Endothelial cell of umbilical vein (primary cell): ENCODE data around the gene IL4R. TPM values are rescaled to one million over a fixed set of nuclear protein-coding genes. Genes with fewer than 3 reads are reported as not detected.

ENCODE experiments used
- BruUV-seq: library from RNA; stranded (reverse); fragments of 400-500 nt; replicated peaks from 2 replicates; lab custom pipeline; 2021; lab: Mats Ljungman, UMichigan
- CTCF ChIA-PET: fragments of 300-600, 350-600 bp; sonication (Branson Sonifier 250); formaldehyde crosslinking; loops from one replicate; lab custom pipeline; 2021; ENCODE audit warnings: antibody characterized with exemption, inconsistent platforms; lab: Charles Lee
- POLR2A ChIA-PET: fragments of 300-600, 350-600 bp; sonication (Branson Sonifier 250); formaldehyde crosslinking; loops from one replicate; lab custom pipeline; 2021; ENCODE audit warnings: antibody characterized with exemption, inconsistent platforms; lab: Charles Lee
- DNase-seq: peaks from one replicate; pipeline ENCODE4 v3.0.0-alpha.2; 2011; ENCODE audit warnings: low read depth, low spot score
- FAIRE-seq: peaks from 2 replicates; lab custom pipeline; 2011; peaks lifted over from hg19 to GRCh38; lab: Jason Lieb, UNC
- H2AFZ ChIP-seq: 2 replicates; pipeline ENCODE4 v1.6.0; 2012; ENCODE audit warnings: low read depth, low read length, control low read depth, inconsistent platforms
- H3K27ac ChIP-seq: 2 replicates; pipeline ENCODE4 v1.5.1; 2011; ENCODE audit warnings: low read depth, mild to moderate bottlenecking, control low read depth, low read length, moderate library complexity; ENCODE audit not compliant: insufficient read depth
- H3K27me3 ChIP-seq, 2 experiments: 2 replicates each; pipeline versions ENCODE4 v1.6.0 to v1.6.1; 2011; ENCODE audit warnings: low read length in 2 of 2, mixed read lengths in 1 of 2; ENCODE audit not compliant: control insufficient read depth in 2 of 2, insufficient read depth in 2 of 2
- H3K36me3 ChIP-seq, 2 experiments: 2 replicates in 1 of 2; 3 replicates in 1 of 2; pipeline ENCODE4 v1.5.1; 2011; ENCODE audit warnings: low read length in 2 of 2, mild to moderate bottlenecking in 1 of 2, moderate library complexity in 1 of 2; ENCODE audit not compliant: control insufficient read depth in 2 of 2, insufficient read depth in 2 of 2; ENCODE audit errors: extremely low read depth in 1 of 2
- H3K4me1 ChIP-seq: 3 replicates; pipeline ENCODE4 v1.5.1; 2011; ENCODE audit warnings: mild to moderate bottlenecking, low read length; ENCODE audit not compliant: control insufficient read depth, insufficient read depth; ENCODE audit errors: extremely low read depth
- H3K4me2 ChIP-seq: 2 replicates; pipeline ENCODE4 v1.6.1; 2011; ENCODE audit warnings: low read length, control low read depth, mixed read lengths; ENCODE audit not compliant: insufficient read depth
- H3K4me3 ChIP-seq, 3 experiments: fragments of 200-600 bp in 1 of 3; sonication (generic), shearing (Covaris generic) in 1 of 3; replicated peaks in 1 of 3; 2 replicates each; pipeline ENCODE4 v1.5.1; 2011 to 2016; ENCODE audit warnings: control low read depth in 3 of 3, low read length in 3 of 3, mild to moderate bottlenecking in 2 of 3, inconsistent platforms in 1 of 3, low read depth in 1 of 3, moderate library complexity in 1 of 3; ENCODE audit not compliant: insufficient read depth in 1 of 3
- H3K79me2 ChIP-seq: 2 replicates; pipeline ENCODE4 v1.6.0; 2012; ENCODE audit warnings: low read length, inconsistent platforms; ENCODE audit not compliant: control insufficient read depth, insufficient read depth
- H3K9ac ChIP-seq: replicated peaks from 2 replicates; pipeline ENCODE3; 2011; ENCODE audit warnings: low read length, control low read depth; ENCODE audit not compliant: insufficient read depth; ENCODE audit errors: extremely low read depth
- H3K9me1 ChIP-seq: replicated peaks from 3 replicates; pipeline ENCODE4 v1.6.0; 2011; ENCODE audit warnings: mild to moderate bottlenecking, low read length; ENCODE audit not compliant: control insufficient read depth, insufficient read depth; ENCODE audit errors: extremely low read depth
- H3K9me3 ChIP-seq: replicated peaks from 2 replicates; pipeline ENCODE4 v1.5.1; 2012; ENCODE audit warnings: low read length, inconsistent platforms; ENCODE audit not compliant: control insufficient read depth, insufficient read depth
- H4K20me1 ChIP-seq: replicated peaks from 2 replicates; pipeline ENCODE3; 2011; ENCODE audit warnings: mild to moderate bottlenecking, low read length; ENCODE audit not compliant: control insufficient read depth, insufficient read depth; ENCODE audit errors: extremely low read depth
- EZH2 ChIP-seq: IDR thresholded peaks from 2 replicates; pipeline ENCODE4 v1.6.1; 2012; ENCODE audit warnings: borderline replicate concordance, low read depth, mild to moderate bottlenecking, moderate library complexity, low read length, inconsistent platforms; ENCODE audit not compliant: severe bottlenecking
- FOS ChIP-seq: IDR thresholded peaks from 2 replicates; pipeline ENCODE4 v1.6.1; 2011; ENCODE audit warnings: mild to moderate bottlenecking, low read length, moderate library complexity, borderline replicate concordance; ENCODE audit not compliant: insufficient read depth
- GATA2 ChIP-seq: IDR thresholded peaks from 2 replicates; pipeline ENCODE4 v1.7.0; 2011; ENCODE audit warnings: low read depth, mild to moderate bottlenecking, moderate library complexity, mixed read lengths, low read length; ENCODE audit not compliant: insufficient read length, insufficient read depth
- POLR2A ChIP-seq: IDR thresholded peaks from 2 replicates; pipeline ENCODE4 v1.6.1; 2012; ENCODE audit warnings: low read depth, mild to moderate bottlenecking, control low read depth, low read length
- POLR2AphosphoS5 ChIP-seq: IDR thresholded peaks from 2 replicates; pipeline ENCODE4 v1.6.1; 2012; ENCODE audit warnings: low read depth, mild to moderate bottlenecking, control low read depth, low read length, moderate library complexity; ENCODE audit not compliant: insufficient read depth
- dilution Hi-C: fragments of 300-500 bp; cut with MboI; formaldehyde crosslinking; loops from one replicate; pipeline ENCODE4 v1.15.0; 2019; ENCODE audit warnings: low sequenced_read_pairs; ENCODE audit not compliant: extremely low pct_ligation_motif_present
- intact Hi-C: fragments of 100-400 bp; cut with micrococcal nuclease; formaldehyde crosslinking; loops from one replicate; pipeline ENCODE4 v1.10.0; 2022
- polyA plus RNA-seq, 4 experiments: library from polyadenylated mRNA; depleted of rRNA in 3 of 4; stranded (reverse) in 3 of 4; unstranded in 1 of 4; fragments of >200 nt; gene quantifications; 2 replicates each; pipeline versions ENCODE4 v1.2.1 to v1.2.3, GENCODE V29; 2011 to 2012; ENCODE audit warnings: missing spikeins in 1 of 4
- total RNA-seq: library from RNA; stranded (reverse); gene quantifications from 2 replicates; pipeline ENCODE4 v1.2.3, GENCODE V29; 2021
- TF ChIP-seq, protein P1 (sequence below): IDR thresholded peaks from 2 replicates; pipeline ENCODE4 v1.6.1; 2011; ENCODE audit not compliant: insufficient read depth, insufficient read length

The IL4R gene
- total and polyA plus RNA-seq, 2 donors (not counting 3 experiments of a cell fraction or from before 2014, with no cell fraction given), result 138 to 139 TPM

DNA sequence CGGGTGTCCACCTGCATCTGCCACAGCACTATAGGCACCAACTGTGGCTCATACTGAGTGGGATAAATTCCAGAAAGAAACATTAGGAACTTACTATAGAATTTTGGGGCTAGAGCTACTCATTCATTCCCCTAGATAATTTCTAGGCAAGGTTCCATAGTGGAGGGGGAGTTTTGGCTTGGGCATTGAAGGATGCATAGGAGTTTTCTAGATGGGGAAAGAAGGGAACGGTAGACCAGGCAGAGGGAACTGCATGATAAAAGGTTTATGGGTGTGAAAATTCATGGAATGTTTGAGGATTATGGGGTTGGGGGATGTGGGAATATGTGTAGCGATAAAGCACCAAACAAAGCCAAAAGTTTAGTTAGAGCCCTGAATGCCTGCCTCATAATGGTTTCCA lies 35.5 kb downstream of the IL4R start:
- DNase-seq (no peak), FAIRE-seq (no peak)
- no peak overlapping the region for H2AFZ ChIP-seq
- POLR2A ChIA-PET, result interaction anchor here (0.6 kb wide), 1 partner anchor 81 kb away, joined by 7 read pairs; the partner anchor contains the start of gene NSMCE1
- H3K36me3 ChIP-seq, result peaks cover 39 to 51% of the 10 kb centered on the region in 2 experiments
- TF ChIP-seq, protein P1, sequence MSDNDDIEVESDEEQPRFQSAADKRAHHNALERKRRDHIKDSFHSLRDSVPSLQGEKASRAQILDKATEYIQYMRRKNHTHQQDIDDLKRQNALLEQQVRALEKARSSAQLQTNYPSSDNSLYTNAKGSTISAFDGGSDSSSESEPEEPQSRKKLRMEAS, result no peak
- TF ChIP-seq FOS (no peak), EZH2 (no peak), GATA2 (no peak), POLR2A (no peak), POLR2AphosphoS5 (no peak)
- H3K4me3 ChIP-seq, result no peak overlapping the region
- CTCF ChIA-PET, result interaction anchor here (1.2 to 4.1 kb wide), 3 partner anchors 10 to 114 kb away, joined by 4 to 23 read pairs (median 5); no protein-coding TSS in a partner anchor
- H3K9me3 ChIP-seq, result no peaks in the 10 kb centered on the region
- H3K4me2 ChIP-seq, result no peak overlapping the region
- H4K20me1 ChIP-seq, result no peaks in the 10 kb centered on the region
- H3K9ac ChIP-seq, result no peak overlapping the region
- H3K9me1 ChIP-seq, result no peaks in the 10 kb centered on the region
- no peaks in the 10 kb centered on the region for H3K27me3 ChIP-seq
- peaks cover 6% of the 10 kb centered on the region for H3K4me1 ChIP-seq
- intact Hi-C loops, result no loop called here
- H3K27ac ChIP-seq, result no peak overlapping the region
- no peaks in the 10 kb centered on the region for H3K79me2 ChIP-seq
- dilution Hi-C loops, result no loop called here
- BruUV-seq, result no TSS peak

DNA sequence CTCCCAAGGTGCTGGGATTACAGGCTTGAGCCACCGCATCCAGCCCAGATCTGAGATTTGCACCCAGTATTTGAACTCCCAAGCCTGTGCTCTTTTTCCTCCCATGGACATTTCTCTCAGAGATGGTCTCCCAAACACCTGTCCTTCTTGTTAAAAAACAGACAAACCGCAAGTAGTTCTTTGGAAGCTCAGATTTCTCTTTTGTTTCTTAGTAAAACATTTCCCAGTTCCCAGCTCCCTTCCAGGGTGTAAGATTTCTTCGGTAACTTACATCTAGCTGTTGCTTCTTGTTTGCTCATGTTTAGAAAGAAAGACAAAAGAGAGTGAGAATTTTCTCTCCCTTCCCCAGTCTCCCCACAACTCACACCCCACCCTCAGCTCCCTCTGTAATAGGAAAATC lies 36.2 kb downstream of the IL4R start:
- POLR2A ChIA-PET, result no interaction called here
- CTCF ChIA-PET, result interaction anchor here (0.7 to 4.1 kb wide), 3 partner anchors 8 to 115 kb away, joined by 3 to 23 read pairs (median 4); no protein-coding TSS in a partner anchor
- Histone ChIP-seq H2AFZ (no peak overlapping the region), H3K36me3 (peaks cover 46 to 50% of the 10 kb centered on the region in 2 experiments), H3K9ac (no peak overlapping the region), H3K4me2 (no peak overlapping the region), H3K27ac (no peak overlapping the region), H4K20me1 (no peaks in the 10 kb centered on the region), H3K79me2 (no peaks in the 10 kb centered on the region), H3K9me1 (no peaks in the 10 kb centered on the region), H3K9me3 (no peaks in the 10 kb centered on the region), H3K4me1 (peaks cover 6% of the 10 kb centered on the region), H3K27me3 (no peaks in the 10 kb centered on the region), H3K4me3 (no peak overlapping the region)
- no TSS peak for BruUV-seq
- TF ChIP-seq, protein P1, result no peak
- no peak for DNase-seq
- dilution Hi-C loops (no loop called here), intact Hi-C loops (no loop called here)
- no peak for FAIRE-seq
